SK-N-SH (cell line): ENCODE data around the gene LTBP2. TPM values are rescaled to one million over a fixed set of nuclear protein-coding genes. Genes with fewer than 3 reads are reported as not detected.

ENCODE experiments used
- CTCF ChIA-PET: fragments of 300-600, 350-600 bp; formaldehyde crosslinking; extraction: SDS; loops from one replicate; lab custom pipeline; 2021; lab: Yijun Ruan, JAX
- POLR2A ChIA-PET: fragments of 350-600 bp; sonication (Branson Sonifier 250); formaldehyde crosslinking; extraction: SDS; loops from one replicate; lab custom pipeline; 2020; ENCODE audit warnings: antibody characterized with exemption, inconsistent platforms; lab: Yijun Ruan, JAX
- DNase-seq: peaks from one replicate; pipeline ENCODE4 v3.0.0; 2012
- H2AFZ ChIP-seq: fragments of 200-600 bp; sonication (generic); 2 replicates; pipeline ENCODE4 v1.8.1; 2016; ENCODE audit warnings: antibody characterized with exemption, mild to moderate bottlenecking, low read depth
- H3F3A ChIP-seq: fragments of 200-600 bp; sonication (generic); replicated peaks from 2 replicates; pipeline ENCODE3; 2016; ENCODE audit warnings: antibody characterized with exemption, mild to moderate bottlenecking; ENCODE audit not compliant: insufficient read depth
- H3K27ac ChIP-seq, 2 experiments: fragments of 200-500 bp in 1 of 2; fragments of 200-600 bp in 1 of 2; sonication (Bioruptor generic) in 1 of 2; sonication (generic), shearing (Covaris generic) in 1 of 2; 2 replicates each; pipeline versions ENCODE4 v1.5.1 to v1.6.1; 2014 to 2016; ENCODE audit warnings: low read depth in 2 of 2, inconsistent platforms in 1 of 2, low read length in 1 of 2, mild to moderate bottlenecking in 1 of 2, mixed read lengths in 1 of 2
- H3K27me3 ChIP-seq: fragments of 200-600 bp; sonication (generic), shearing (Covaris generic); 2 replicates; pipeline ENCODE4 v1.6.1; 2016; ENCODE audit warnings: mixed run types; ENCODE audit not compliant: insufficient read depth
- H3K36me3 ChIP-seq, 2 experiments: fragments of 200-500 bp in 1 of 2; fragments of 200-600 bp in 1 of 2; sonication (Bioruptor generic) in 1 of 2; sonication (generic) in 1 of 2; replicated peaks in 1 of 2; 2 replicates each; pipeline versions ENCODE3 to v1.5.1; 2014 to 2016; ENCODE audit warnings: low read length in 1 of 2, mild to moderate bottlenecking in 1 of 2; ENCODE audit not compliant: insufficient read depth in 2 of 2, control insufficient read depth in 1 of 2
- H3K4me1 ChIP-seq, 2 experiments: fragments of 200-500 bp in 1 of 2; fragments of 200-600 bp in 1 of 2; sonication (Bioruptor generic) in 1 of 2; sonication (generic), shearing (Covaris generic) in 1 of 2; 2 replicates each; pipeline versions ENCODE4 v1.5.1 to v1.6.1; 2014 to 2016; ENCODE audit warnings: low read depth in 1 of 2, low read length in 1 of 2, mixed run types in 1 of 2; ENCODE audit not compliant: insufficient read depth in 2 of 2, control insufficient read depth in 1 of 2
- H3K4me2 ChIP-seq: fragments of 200-600 bp; sonication (generic), shearing (Covaris generic); 2 replicates; pipeline ENCODE4 v1.6.1; 2017; ENCODE audit warnings: mixed run types
- H3K4me3 ChIP-seq, 2 experiments: fragments of 200-500 bp in 1 of 2; fragments of 200-600 bp in 1 of 2; sonication (Bioruptor generic) in 1 of 2; sonication (generic), shearing (Covaris generic) in 1 of 2; 2 replicates each; pipeline versions ENCODE4 v1.5.1 to v1.8.1; 2014 to 2016; ENCODE audit warnings: low read depth in 2 of 2, inconsistent platforms in 1 of 2, low read length in 1 of 2, mild to moderate bottlenecking in 1 of 2, mixed read lengths in 1 of 2, moderate library complexity in 1 of 2
- H3K79me2 ChIP-seq: fragments of 200-600 bp; sonication (generic); 2 replicates; pipeline ENCODE4 v1.8.1; 2017; ENCODE audit warnings: mild to moderate bottlenecking; ENCODE audit not compliant: insufficient read depth
- H3K9ac ChIP-seq: fragments of 200-600 bp; sonication (generic); 2 replicates; pipeline ENCODE4 v1.6.1; 2017; ENCODE audit warnings: mixed run types
- H3K9me2 ChIP-seq: fragments of 200-600 bp; sonication (generic); 2 replicates; pipeline ENCODE4 v1.6.1; 2017; ENCODE audit warnings: mixed run types
- H3K9me3 ChIP-seq: fragments of 200-600 bp; sonication (generic); 2 replicates; pipeline ENCODE4 v1.6.1; 2017; ENCODE audit warnings: mixed run types, mild to moderate bottlenecking, moderate library complexity
- H4K20me1 ChIP-seq: fragments of 200-600 bp; sonication (generic); 2 replicates; pipeline ENCODE4 v1.6.1; 2017; ENCODE audit warnings: mild to moderate bottlenecking, mixed run types; ENCODE audit not compliant: insufficient read depth
- FOXJ3 ChIP-seq: sonication (generic); formaldehyde crosslinking; IDR thresholded peaks from 2 replicates; pipeline ENCODE4 v1.5.1; 2020; ENCODE audit warnings: mild to moderate bottlenecking, missing genetic modification reagents
- FOXM1 ChIP-seq: IDR thresholded peaks from 2 replicates; pipeline ENCODE4 v1.4.0; 2012; ENCODE audit warnings: low read depth, mild to moderate bottlenecking
- GATA2 ChIP-seq: sonication (generic); formaldehyde crosslinking; IDR thresholded peaks from 2 replicates; pipeline ENCODE4 v1.5.0; 2020; ENCODE audit warnings: mild to moderate bottlenecking, missing genetic modification reagents
- MXI1 ChIP-seq: IDR thresholded peaks from 2 replicates; pipeline ENCODE4 v1.6.1; 2012; ENCODE audit warnings: mild to moderate bottlenecking, low read depth, low read length, improper control_type of control experiment
- NRF1 ChIP-seq: IDR thresholded peaks from 2 replicates; pipeline ENCODE4 v1.6.1; 2012; ENCODE audit warnings: low read depth, mild to moderate bottlenecking, low read length
- PBX3 ChIP-seq: IDR thresholded peaks from 2 replicates; pipeline ENCODE4; 2012
- RCOR1 ChIP-seq: fragments of 150-350 bp; IDR thresholded peaks from 2 replicates; pipeline ENCODE4 v1.6.1; 2017; ENCODE audit warnings: antibody characterized with exemption, low read length
- REST ChIP-seq: IDR thresholded peaks from 2 replicates; pipeline ENCODE4 v1.6.1; 2012; ENCODE audit warnings: mild to moderate bottlenecking, low read depth, low read length, moderate library complexity
- RXRA ChIP-seq: IDR thresholded peaks from 2 replicates; pipeline ENCODE4 v1.4.0; 2012; ENCODE audit warnings: low read depth, mild to moderate bottlenecking, borderline replicate concordance
- WGBS: methylation state at CpG from one replicate; pipeline ENCODE4 v1.1.6; 2017; ENCODE audit warnings: low lambda C conversion rate; 5-methylcytosine and 5-hydroxymethylcytosine counted together
- polyA plus RNA-seq, 3 experiments: library from polyadenylated mRNA; depleted of rRNA; stranded (reverse); fragments of >200 nt; gene quantifications; 2 replicates each; pipeline ENCODE4 v1.2.3, GENCODE V29; 2012

Gene LTBP2
- polyA plus RNA-seq, 1 of the 3 experiments (the other 2 are of a cell fraction) = 58.8 TPM

GRCh38 chr14:74616507-74616906 lies 4.5 kb upstream of the LTBP2 start (continued):
- TF ChIP-seq REST = peak; percentile 65; the same call in 1 of the 2 replicates
- no peak for TF ChIP-seq MXI1
- TF ChIP-seq PBX3 = no peak

GRCh38 chr14:74615735-74616134 lies 3.7 kb upstream of the LTBP2 start:
- Histone ChIP-seq H3K4me3 (peak overlapping the region in 1 of 2 experiments; percentile 73; a peak in 2 of 4 replicates), H3K9me3 (no peaks in the 10 kb centered on the region), H4K20me1 (no peaks in the 10 kb centered on the region), H3K4me1 (peaks cover 21 to 57% of the 10 kb centered on the region in 2 experiments; a peak in 3 of 4 replicates), H3F3A (peaks cover 47% of the 10 kb centered on the region), H2AFZ (no peak overlapping the region), H3K36me3 (no peaks in the 10 kb centered on the region), H3K27me3 (no peaks in the 10 kb centered on the region), H3K9ac (peak overlapping the region; percentile 80), H3K4me2 (peak overlapping the region; percentile 84), H3K27ac (peak overlapping the region in 1 of 2 experiments; percentile 99; a peak in 3 of 4 replicates), H3K9me2 (no peaks in the 10 kb centered on the region), H3K79me2 (peaks cover 63% of the 10 kb centered on the region)
- no peak for DNase-seq
- TF ChIP-seq FOXM1 = no peak
- TF ChIP-seq GATA2 (CRISPR knock-in tag) = no peak
- TF ChIP-seq NRF1 = no peak
- TF ChIP-seq RXRA = no peak
- no peak for TF ChIP-seq FOXJ3 (CRISPR knock-in tag)
- TF ChIP-seq RCOR1 = no peak
- WGBS = 89% methylated on average over 14 of the region's 14 CpGs
- CTCF ChIA-PET = interaction anchor here (0.6 to 7.4 kb wide), 4 partner anchors 17 to 115 kb away, joined by 3 to 48 read pairs (median 8); no protein-coding TSS in a partner anchor
- POLR2A ChIA-PET = no interaction called here
